ENCODE results near the gene IMMP2L. TPM values are rescaled to one million over a fixed set of nuclear protein-coding genes. Genes with fewer than 3 reads are reported as not detected.
"Not testable (repeated sequence)": the region's sequence is repeated elsewhere in the genome, so short reads cannot be mapped to it uniquely, and the experiment has no call there.

IMMP2L gene
- total RNA-seq, 1 experiment from 2014 or later: 13.6 TPM

DNA sequence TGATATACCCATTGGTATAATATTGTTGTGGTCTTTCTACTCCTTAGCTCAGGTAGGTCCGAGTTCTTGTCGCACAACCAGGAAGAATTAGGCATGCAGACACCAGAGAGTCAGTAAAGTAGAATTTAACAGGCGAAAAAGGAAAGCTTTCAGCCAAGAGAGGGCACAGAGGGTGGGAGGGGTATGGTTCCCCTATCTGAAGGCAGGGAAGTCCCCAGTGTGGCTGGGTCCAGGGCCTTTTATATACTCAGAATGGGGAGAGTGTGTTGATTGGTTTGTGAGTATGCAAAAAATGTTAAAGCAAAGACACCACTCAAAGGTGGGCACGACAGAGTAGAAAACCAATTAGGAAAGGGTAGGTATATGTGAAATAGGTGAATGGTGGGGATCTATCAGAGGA lies 53.9 kb downstream of the IMMP2L start (continued):
- TF ChIP-seq, protein P1, sequence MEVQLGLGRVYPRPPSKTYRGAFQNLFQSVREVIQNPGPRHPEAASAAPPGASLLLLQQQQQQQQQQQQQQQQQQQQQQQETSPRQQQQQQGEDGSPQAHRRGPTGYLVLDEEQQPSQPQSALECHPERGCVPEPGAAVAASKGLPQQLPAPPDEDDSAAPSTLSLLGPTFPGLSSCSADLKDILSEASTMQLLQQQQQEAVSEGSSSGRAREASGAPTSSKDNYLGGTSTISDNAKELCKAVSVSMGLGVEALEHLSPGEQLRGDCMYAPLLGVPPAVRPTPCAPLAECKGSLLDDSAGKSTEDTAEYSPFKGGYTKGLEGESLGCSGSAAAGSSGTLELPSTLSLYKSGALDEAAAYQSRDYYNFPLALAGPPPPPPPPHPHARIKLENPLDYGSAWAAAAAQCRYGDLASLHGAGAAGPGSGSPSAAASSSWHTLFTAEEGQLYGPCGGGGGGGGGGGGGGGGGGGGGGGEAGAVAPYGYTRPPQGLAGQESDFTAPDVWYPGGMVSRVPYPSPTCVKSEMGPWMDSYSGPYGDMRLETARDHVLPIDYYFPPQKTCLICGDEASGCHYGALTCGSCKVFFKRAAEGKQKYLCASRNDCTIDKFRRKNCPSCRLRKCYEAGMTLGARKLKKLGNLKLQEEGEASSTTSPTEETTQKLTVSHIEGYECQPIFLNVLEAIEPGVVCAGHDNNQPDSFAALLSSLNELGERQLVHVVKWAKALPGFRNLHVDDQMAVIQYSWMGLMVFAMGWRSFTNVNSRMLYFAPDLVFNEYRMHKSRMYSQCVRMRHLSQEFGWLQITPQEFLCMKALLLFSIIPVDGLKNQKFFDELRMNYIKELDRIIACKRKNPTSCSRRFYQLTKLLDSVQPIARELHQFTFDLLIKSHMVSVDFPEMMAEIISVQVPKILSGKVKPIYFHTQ (CRISPR knock-in tag; IDR thresholded peaks at IDR 0.05): no peak
- TF ChIP-seq, protein P2, sequence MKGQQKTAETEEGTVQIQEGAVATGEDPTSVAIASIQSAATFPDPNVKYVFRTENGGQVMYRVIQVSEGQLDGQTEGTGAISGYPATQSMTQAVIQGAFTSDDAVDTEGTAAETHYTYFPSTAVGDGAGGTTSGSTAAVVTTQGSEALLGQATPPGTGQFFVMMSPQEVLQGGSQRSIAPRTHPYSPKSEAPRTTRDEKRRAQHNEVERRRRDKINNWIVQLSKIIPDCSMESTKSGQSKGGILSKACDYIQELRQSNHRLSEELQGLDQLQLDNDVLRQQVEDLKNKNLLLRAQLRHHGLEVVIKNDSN (CRISPR knock-in tag; IDR thresholded peaks at IDR 0.05): no peak
- TF ChIP-seq, protein P3, sequence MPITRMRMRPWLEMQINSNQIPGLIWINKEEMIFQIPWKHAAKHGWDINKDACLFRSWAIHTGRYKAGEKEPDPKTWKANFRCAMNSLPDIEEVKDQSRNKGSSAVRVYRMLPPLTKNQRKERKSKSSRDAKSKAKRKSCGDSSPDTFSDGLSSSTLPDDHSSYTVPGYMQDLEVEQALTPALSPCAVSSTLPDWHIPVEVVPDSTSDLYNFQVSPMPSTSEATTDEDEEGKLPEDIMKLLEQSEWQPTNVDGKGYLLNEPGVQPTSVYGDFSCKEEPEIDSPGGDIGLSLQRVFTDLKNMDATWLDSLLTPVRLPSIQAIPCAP (CRISPR knock-in tag; IDR thresholded peaks at IDR 0.05): no peak
- TF ChIP-seq, protein P4, sequence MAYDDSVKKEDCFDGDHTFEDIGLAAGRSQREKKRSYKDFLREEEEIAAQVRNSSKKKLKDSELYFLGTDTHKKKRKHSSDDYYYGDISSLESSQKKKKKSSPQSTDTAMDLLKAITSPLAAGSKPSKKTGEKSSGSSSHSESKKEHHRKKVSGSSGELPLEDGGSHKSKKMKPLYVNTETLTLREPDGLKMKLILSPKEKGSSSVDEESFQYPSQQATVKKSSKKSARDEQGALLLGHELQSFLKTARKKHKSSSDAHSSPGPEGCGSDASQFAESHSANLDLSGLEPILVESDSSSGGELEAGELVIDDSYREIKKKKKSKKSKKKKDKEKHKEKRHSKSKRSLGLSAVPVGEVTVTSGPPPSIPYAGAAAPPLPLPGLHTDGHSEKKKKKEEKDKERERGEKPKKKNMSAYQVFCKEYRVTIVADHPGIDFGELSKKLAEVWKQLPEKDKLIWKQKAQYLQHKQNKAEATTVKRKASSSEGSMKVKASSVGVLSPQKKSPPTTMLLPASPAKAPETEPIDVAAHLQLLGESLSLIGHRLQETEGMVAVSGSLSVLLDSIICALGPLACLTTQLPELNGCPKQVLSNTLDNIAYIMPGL (CRISPR knock-in tag; IDR thresholded peaks at IDR 0.05): no peak
- no peak for TF ChIP-seq ZNF232 (CRISPR knock-in tag; IDR thresholded peaks at IDR 0.05)

DNA sequence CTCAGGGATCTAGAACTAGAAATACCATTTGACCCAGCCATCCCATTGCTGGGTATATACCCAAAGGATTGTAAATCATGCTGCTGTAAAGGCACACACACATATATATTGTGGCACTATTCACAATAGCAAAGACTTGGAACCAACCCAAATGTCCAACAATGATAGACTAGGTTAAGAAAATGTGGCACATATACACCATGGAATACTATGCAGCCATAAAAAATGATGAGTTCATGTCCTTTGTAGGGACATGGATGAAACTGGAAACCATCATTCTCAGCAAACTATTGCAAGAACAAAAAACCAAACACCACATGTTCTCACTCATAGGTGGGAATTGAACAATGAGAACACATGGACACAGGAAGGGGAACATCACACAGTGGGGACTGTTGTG lies 56.9 kb downstream of the IMMP2L start:
- H3K4me3 Mint-ChIP-seq; H3K27me3 Mint-ChIP-seq (ENCODE audit: low read depth); H3K4me1 Mint-ChIP-seq; ATAC-seq; DNase-seq (ENCODE audit: low spot score); H3K27ac Mint-ChIP-seq; POLR2A ChIA-PET; CTCF ChIA-PET: not testable (repeated sequence)
- H3K36me3 Mint-ChIP-seq: peaks cover 15% of the 10 kb centered on the region
- peaks cover 29% of the 10 kb centered on the region for H3K9me3 Mint-ChIP-seq

DNA sequence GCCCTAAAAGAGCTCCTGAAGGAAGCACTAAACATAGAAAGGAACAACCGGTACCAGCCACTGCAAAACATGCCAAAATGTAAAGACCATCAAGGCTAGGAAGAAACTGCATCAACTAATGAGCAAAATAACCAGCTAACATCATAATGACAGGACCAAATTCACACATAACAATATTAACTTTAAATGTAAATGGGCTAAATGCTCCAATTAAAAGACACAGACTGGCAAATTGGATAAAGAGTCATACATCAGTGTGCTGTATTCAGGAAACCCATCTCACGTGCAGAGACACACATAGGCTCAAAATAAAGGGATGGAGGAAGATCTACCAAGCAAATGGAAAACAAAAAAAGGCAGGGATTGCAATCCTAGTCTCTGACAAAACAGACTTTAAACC lies 60.5 kb downstream of the IMMP2L start:
- CTCF ChIA-PET; H3K4me1 Mint-ChIP-seq; H3K27ac Mint-ChIP-seq; H3K4me3 Mint-ChIP-seq; H3K27me3 Mint-ChIP-seq (ENCODE audit: low read depth); DNase-seq (ENCODE audit: low spot score); POLR2A ChIA-PET; ATAC-seq: not testable (repeated sequence)
- peaks cover 38% of the 10 kb centered on the region for H3K9me3 Mint-ChIP-seq
- peaks cover 34% of the 10 kb centered on the region for H3K36me3 Mint-ChIP-seq

DNA sequence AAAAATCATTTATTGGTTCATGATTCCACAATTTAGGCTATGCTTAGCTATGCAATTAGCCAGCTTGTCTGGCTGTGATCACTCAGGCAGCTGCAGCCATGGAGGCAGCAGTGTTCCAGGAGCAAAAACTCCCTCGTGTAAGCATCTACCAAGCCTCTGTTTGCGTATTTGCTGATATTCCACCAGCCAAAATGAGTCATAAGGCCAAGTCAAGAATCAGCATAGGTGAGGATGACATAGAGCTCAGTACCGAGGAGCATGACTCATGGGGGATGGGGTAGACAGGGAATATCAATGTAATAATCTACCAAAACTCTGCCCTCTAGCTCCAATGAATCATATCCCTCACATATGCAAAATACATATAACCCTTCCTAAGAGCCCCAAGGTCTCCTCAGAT lies 63.3 kb downstream of the IMMP2L start:
- H3K27ac Mint-ChIP-seq: no peak overlapping the region
- no peaks in the 10 kb centered on the region for H3K4me1 Mint-ChIP-seq
- DNase-seq (ENCODE audit: low spot score) (no peak), ATAC-seq (no peak)
- no peak overlapping the region for H3K4me3 Mint-ChIP-seq
- peaks cover 35% of the 10 kb centered on the region for H3K9me3 Mint-ChIP-seq
- peaks cover 32% of the 10 kb centered on the region for H3K36me3 Mint-ChIP-seq
- POLR2A ChIA-PET: no interaction called here
- CTCF ChIA-PET: interaction anchor here (0.6 kb wide), 1 partner anchor 424 kb away, joined by 4 read pairs; no protein-coding TSS in a partner anchor
- no peaks in the 10 kb centered on the region; the same call in 1 of the 2 replicates for H3K27me3 Mint-ChIP-seq (ENCODE audit: low read depth)
- TF ChIP-seq, protein P5, sequence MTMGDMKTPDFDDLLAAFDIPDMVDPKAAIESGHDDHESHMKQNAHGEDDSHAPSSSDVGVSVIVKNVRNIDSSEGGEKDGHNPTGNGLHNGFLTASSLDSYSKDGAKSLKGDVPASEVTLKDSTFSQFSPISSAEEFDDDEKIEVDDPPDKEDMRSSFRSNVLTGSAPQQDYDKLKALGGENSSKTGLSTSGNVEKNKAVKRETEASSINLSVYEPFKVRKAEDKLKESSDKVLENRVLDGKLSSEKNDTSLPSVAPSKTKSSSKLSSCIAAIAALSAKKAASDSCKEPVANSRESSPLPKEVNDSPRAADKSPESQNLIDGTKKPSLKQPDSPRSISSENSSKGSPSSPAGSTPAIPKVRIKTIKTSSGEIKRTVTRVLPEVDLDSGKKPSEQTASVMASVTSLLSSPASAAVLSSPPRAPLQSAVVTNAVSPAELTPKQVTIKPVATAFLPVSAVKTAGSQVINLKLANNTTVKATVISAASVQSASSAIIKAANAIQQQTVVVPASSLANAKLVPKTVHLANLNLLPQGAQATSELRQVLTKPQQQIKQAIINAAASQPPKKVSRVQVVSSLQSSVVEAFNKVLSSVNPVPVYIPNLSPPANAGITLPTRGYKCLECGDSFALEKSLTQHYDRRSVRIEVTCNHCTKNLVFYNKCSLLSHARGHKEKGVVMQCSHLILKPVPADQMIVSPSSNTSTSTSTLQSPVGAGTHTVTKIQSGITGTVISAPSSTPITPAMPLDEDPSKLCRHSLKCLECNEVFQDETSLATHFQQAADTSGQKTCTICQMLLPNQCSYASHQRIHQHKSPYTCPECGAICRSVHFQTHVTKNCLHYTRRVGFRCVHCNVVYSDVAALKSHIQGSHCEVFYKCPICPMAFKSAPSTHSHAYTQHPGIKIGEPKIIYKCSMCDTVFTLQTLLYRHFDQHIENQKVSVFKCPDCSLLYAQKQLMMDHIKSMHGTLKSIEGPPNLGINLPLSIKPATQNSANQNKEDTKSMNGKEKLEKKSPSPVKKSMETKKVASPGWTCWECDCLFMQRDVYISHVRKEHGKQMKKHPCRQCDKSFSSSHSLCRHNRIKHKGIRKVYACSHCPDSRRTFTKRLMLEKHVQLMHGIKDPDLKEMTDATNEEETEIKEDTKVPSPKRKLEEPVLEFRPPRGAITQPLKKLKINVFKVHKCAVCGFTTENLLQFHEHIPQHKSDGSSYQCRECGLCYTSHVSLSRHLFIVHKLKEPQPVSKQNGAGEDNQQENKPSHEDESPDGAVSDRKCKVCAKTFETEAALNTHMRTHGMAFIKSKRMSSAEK (CRISPR knock-in tag; IDR thresholded peaks at IDR 0.05; ENCODE audit: borderline replicate concordance): no peak
- no peak for TF ChIP-seq ATF1 (CRISPR knock-in tag; IDR thresholded peaks at IDR 0.05)
- TF ChIP-seq, protein P6, sequence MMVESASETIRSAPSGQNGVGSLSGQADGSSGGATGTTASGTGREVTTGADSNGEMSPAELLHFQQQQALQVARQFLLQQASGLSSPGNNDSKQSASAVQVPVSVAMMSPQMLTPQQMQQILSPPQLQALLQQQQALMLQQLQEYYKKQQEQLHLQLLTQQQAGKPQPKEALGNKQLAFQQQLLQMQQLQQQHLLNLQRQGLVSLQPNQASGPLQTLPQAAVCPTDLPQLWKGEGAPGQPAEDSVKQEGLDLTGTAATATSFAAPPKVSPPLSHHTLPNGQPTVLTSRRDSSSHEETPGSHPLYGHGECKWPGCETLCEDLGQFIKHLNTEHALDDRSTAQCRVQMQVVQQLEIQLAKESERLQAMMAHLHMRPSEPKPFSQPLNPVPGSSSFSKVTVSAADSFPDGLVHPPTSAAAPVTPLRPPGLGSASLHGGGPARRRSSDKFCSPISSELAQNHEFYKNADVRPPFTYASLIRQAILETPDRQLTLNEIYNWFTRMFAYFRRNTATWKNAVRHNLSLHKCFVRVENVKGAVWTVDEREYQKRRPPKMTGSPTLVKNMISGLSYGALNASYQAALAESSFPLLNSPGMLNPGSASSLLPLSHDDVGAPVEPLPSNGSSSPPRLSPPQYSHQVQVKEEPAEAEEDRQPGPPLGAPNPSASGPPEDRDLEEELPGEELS (CRISPR knock-in tag; IDR thresholded peaks at IDR 0.05): no peak
- TF ChIP-seq ETV6 (CRISPR knock-in tag; IDR thresholded peaks at IDR 0.05): no peak
- TF ChIP-seq, protein P1 (CRISPR knock-in tag; IDR thresholded peaks at IDR 0.05): no peak
- TF ChIP-seq ZNF219 (CRISPR knock-in tag; IDR thresholded peaks at IDR 0.05; ENCODE audit: borderline replicate concordance): no peak
- no peak for TF ChIP-seq CBFB (CRISPR knock-in tag; IDR thresholded peaks at IDR 0.05; ENCODE audit: low read depth)

Data from WTC11 (cell line).